GM19240 (cell line): ENCODE data around the gene ALDH1L1.
A peak's percentile ranks its signal among the peaks of the same experiment; 100 is the strongest.

Experiments used
- DNase-seq: peaks from one replicate; pipeline ENCODE4 v3.0.0; 2011; ENCODE audit warnings: low spot score; ENCODE audit not compliant: insufficient read length

The ALDH1L1 gene

GRCh38 chr3:126119976-126120375, 60.4 kb downstream of the ALDH1L1 start:
- no peak for DNase-seq

GRCh38 chr3:126119008-126119675, 61.2 kb downstream of the ALDH1L1 start:
- no peak for DNase-seq

- no peak for DNase-seq
Measured at GRCh38 chr3:126118591-126118990, 61.8 kb downstream of the ALDH1L1 start.

DNA sequence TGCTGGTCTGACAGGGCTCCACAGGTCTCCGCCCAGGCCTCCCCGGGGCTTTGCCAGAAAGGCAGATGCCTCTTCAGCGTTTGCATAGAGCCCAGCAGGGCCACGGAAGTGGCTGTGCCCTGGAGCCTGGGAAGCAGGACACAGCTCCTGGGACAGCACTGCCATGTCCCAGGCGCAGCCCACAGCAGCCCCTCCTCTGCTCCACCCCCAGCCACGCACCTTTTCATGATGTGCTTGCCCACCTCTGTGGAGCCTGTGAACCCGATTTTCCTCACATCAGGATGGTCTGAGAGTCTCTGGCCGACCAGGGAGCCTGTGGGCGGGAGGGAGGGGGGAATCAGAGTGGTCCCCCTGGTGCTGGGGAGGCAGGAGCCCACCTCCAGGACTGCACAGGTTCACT, 62.6 kb downstream of the ALDH1L1 start:
- DNase-seq, result no peak

DNA sequence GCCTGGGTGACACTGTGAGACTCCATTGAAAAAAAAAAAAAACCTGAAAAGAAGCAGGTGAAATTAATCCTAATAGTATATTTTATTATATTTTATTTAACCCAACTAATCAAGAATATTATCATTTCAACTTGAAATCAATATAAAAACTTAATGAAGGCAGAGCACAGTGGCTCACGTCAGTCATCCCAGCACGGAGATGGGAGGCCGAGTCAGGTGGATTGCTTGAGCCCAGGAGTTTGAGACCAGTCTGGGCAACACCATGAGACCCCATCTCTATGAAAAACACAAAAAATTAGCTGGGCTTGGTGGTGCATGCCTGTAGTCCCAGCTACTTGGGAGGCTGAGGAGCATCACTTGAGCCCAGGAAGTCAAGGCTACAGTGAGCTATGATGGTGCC, 63.2 kb downstream of the ALDH1L1 start:
- no peak for DNase-seq

DNA sequence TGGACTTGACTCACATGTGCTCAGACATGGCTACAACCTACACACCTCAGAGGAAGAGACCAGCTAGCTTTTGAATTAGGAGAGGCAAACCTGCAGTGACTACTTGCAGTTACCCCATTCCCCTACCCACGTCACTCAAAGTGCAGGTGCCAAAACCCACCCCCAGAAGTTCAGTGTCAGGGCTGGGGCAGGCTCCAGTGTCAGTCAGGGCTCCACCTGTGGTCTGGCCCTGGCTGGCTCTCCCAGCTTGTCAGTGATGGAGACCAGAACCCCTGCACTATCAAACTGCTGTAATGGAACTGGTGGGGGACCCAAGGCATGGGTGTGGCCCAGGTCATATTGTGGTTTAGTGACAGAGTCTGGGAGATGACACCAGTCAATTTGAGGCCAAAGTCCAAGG, 63.9 kb downstream of the ALDH1L1 start:
- DNase-seq, result no peak

- DNase-seq, result no peak
Measured at GRCh38 chr3:126114443-126115386, 65.7 kb downstream of the ALDH1L1 start.

DNA sequence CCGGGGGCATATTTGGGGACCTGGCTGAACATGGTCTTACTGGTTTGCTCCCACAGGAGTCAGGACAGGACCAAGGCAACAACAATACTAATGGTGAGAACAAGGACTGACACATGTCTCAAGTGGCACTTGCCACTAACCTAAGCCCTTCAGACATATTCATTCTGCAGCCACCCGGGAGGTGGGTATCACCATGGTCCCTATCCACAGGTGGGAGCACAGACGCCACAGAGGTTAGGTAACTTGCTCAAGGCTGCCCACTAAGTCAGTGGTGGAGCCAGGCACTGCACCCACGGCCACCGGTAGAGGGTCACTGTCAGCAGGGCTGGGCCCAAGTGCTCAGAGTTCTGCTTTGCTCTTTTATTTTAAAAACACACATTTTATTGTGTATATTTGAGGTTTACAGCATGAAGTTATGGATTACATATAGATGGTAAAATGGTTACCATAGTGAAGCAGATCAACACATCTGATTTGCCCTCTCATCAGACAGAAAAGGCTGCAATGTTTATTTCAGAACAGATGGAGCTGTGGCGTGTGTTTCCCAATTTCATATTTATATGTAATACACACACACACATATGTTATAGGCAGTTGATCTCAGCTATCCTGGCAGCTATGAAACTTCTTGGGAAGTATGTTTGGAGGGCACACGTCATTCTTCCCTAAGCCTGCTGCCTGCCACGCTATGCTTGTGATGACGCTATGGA, 66.5 kb downstream of the ALDH1L1 start:
- peak; percentile 32 for DNase-seq

DNA sequence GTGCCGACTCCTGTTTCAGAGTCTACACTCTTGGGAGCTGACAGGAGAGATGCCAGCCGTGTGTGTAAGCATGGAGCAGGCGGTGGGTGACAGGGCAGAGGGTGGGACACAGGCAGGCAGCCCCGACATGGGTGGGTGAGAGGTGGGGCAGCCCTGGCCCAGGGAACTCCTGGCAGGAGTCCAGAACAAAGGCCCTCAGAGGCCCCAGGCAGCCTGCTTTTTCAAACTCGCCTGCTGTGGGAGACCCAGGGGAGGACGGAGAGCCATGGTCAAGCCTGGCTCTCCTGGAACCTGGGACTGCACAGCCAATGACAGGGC, 67.2 kb downstream of the ALDH1L1 start:
- DNase-seq, result no peak

DNA sequence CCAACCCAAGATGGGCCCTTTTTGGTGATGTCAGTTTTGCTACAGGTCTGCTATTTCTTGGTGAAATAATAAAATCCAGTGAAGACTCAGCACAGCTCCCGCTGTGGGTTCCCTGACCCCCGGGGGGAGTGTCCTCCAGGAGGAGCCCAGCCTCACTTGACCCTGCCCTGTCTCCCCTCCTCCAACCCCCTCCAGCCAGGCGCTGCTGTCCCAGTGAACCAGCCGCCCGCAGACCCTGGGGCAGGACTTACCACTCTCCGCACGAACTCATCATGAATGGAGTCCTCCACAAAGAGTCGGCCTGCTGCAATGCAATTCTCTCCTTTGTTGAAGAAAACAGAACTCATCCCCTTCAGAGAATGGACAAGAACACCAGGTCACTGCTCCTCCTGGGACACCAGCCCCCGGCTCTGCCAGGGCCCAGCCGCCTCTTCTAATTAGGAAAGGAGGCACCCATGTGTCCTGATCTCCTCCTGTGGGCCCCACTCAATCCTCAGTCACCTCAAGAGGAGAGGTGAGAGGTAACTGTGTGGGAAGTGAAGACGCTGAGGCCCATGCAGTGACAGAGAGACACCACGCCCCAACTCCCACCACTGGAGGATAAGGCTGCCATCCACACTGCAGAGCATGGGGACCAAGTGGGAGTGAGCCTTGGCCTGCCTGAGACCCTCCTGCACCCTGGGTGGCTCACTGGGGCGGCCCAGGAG, 67.7 kb downstream of the ALDH1L1 start:
- no peak for DNase-seq

DNA sequence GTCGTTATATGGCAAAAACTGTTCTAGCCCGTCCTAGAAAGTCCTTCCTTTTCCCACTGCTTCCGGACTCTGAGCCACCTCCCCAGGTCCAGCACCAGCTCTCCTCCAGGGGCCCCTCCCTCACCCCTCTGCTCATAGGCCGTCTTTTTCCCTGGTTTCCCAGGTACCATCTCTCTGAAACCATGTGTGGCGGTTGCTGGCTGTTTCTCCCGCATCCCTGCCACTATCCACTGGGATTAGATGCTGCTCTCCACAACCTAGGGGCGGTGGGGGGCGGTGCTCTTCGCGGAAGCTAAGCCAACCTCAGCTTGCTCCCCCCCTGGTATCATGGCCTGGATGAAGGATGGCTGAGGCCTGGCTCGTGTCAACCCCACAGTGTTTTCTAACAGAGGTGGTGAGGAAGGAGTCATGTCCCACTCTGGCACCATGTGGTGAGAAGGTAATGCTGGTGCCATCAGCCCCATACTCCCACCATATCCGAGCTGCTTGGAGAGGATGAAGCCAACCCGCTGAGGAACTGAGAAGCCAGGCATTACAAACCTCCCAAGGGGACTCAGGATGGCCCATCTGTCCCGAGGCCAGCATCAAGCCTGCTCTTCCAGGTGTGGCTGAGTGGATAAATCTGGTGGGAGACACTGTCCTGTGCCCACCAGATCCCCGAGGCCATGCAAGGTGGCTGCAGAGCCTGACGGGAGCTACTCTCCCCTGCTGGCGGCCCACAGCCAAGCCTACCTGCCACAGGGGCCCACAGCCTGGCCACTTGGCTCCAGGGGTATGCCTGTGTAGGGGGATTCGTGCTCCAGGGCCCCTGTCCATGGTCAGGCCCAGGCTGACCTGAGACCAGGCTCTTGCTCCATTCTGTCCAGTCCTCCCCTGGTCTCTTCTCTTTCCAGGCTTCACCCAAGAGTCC, 68.6 kb downstream of the ALDH1L1 start:
- no peak for DNase-seq

DNA sequence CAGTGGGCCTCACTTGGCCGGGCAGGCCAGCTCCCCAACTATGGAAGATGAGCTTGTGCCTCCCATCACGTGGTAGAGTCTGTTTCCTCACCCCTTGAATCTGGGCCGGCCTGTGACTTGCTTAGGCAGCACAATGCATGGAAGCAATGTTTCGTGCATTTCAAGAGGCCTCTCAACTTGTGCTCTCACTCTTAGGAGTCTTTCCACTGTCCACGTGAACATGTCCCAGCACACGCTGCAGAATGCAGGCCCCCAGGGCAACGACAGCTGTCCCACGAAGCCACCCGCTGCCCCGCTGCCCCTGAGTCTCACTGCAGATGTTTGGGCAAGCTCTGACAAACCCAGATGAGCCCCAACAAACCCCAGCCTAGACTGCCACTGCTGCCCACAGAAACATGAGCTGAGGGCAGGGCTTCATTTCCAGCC, 69.2 kb downstream of the ALDH1L1 start:
- DNase-seq, result no peak

GRCh38 chr3:126110431-126111125, 69.8 kb downstream of the ALDH1L1 start:
- DNase-seq, result no peak

- DNase-seq, result no peak
Measured at GRCh38 chr3:126109880-126110235, 70.5 kb downstream of the ALDH1L1 start.

DNA sequence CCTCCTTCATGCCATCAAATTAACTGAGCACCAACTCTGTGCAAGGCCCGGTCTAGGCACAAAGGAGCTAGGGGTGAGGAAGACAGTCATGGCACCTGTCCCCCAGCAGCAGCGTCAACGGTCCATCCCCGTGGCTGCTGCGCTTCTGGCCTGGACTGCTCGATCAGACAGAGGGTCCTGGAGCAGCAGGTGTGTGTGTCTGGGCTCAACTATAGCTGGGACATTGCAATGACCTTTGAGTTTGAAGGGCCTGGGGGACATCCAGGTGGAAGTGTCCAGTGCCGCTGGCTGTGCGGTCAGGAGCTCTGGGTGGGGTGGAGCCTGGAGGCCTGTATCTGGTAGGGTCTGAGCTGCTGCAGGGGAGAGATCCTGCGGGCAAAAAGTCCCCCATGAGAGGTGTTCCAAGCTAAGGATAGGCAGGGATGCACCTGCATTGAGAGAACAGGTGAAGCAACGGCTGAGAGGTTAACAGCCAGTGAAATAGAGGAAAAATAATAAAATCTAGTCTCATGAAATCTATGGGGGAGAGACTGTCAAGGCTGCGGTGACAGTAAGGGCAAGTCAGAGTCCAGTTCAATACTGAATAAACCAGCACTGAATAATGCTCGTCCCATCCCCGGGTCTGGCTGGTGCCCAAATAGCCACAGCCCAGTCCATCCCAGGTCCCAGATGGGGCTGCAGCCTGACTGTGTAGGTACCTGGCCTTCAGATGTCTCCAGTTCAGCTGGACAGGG, 71.1 kb downstream of the ALDH1L1 start:
- no peak for DNase-seq

DNA sequence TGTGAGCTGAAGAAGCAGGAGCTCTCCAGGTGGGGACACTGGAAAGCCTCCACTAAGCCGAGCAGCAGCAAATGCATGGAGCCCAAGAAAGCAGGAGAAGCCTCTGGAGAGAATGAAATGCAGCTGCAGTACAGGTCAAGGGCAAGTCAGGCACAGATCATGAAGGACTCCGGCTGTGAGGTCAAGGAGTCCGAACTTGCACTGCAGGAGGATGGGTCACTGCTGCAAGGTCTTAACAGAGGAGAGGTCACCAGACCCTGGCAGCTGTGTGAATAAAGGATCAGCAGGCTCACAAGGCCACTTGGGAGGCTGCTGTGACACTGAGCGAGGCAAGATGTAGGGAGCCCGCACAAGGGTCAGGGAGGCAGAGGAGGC, 71.7 kb downstream of the ALDH1L1 start:
- DNase-seq, result no peak

DNA sequence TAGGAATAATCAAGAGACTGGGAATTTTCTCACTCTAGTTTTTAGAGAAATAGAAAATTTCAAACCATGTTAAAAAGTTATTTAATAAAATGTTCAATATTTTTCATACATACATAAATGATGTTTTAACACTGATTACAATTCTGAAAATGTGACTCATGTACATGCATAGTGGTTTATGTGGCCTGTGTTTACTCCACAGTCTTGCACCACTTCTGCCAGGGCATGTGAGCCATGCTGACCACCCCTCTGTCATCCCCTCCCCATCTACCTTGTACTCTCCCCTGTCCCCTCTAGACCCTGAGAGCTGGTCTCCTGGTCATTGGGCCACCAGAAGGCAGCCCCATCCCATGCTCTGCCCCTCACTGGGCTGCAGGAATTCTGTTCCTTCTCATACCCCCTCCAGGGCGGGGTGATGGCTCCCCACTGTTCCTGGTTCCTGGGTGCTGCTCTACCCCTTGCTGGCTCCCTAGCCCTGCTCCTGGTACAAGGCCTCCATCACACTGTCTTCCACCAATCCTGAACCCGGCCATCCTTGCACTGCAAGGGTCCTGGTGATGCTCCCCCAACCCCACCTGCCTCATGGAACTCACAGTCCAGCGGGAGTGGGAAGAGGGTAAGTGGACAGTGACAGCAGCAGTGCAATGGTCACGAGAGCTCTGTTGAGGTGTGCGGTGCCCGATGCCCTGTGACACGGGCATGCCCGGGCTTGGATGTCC, 72.3 kb downstream of the ALDH1L1 start:
- no peak for DNase-seq

DNA sequence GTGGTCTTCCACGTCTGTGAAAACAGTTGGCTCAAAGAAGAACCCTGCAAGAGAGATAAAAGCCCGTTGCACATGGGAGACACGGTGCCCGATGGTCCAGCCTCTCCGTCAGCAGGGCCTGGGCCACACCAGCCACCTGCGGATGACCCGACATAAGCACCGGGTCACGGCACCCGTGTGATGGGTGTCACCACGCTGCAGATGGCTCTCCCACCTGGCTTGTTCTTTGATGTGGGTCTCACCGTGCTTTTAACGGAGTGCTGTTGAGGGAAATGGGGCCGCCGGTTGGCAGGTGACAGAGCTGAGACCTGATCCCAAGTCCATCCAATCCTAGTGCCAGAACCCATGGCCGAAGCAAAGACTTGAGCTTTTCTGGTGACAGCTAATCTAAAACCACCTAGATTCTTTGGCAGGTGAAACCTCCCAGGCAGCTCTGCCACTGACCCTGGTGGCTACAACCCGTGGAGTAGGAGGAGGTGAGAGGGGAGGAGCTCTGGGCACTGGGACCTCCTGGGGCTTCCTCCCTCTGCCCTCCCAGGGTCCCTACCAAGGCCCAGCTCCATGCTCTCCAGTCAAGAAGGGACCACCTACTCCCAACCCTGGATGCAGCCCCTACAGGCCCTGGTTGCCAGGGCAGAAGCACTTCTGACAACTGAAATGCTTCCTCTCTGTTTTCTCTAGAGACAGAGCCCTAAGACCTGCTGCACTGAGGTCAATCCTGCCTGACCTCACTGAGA, 73.0 kb downstream of the ALDH1L1 start:
- DNase-seq, result no peak
